Central memory CD4-positive, alpha-beta T cell (primary cell): ENCODE measurements around the gene MRC1.
"Not testable (repeated sequence)": the region's sequence is repeated elsewhere in the genome, so short reads cannot be mapped to it uniquely, and the experiment has no call there.

Experiments used
- DNase-seq: peaks from one replicate; pipeline ENCODE4 v3.0.0; 2022

MRC1 gene

DNA sequence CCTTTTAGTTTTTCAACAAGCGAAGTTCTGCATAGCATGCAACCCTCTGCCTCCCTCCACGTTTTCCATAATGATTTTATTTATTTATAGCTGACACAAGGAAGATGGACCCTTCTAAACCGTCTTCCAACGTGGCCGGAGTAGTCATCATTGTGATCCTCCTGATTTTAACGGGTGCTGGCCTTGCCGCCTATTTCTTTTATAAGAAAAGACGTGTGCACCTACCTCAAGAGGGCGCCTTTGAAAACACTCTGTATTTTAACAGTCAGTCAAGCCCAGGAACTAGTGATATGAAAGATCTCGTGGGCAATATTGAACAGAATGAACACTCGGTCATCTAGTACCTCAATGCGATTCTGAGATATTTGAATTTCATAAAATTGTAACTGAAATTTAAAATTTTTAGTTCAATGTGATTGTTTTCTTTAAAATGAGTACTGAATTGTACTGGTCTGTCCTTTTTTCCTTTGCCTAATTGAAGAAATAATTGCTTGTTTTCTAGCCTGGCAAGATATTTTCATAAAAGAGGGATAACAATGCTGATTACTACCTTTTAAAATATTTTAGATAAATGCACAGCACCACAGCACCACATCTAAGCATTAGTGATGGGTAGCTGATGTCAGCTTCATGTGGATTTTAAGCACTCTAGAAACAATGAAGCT lies 101.1 kb downstream of the MRC1 start:
- no peak for DNase-seq

- no peak for DNase-seq
Measured at GRCh38 chr10:17912754-17913153, 103.6 kb downstream of the MRC1 start.

DNA sequence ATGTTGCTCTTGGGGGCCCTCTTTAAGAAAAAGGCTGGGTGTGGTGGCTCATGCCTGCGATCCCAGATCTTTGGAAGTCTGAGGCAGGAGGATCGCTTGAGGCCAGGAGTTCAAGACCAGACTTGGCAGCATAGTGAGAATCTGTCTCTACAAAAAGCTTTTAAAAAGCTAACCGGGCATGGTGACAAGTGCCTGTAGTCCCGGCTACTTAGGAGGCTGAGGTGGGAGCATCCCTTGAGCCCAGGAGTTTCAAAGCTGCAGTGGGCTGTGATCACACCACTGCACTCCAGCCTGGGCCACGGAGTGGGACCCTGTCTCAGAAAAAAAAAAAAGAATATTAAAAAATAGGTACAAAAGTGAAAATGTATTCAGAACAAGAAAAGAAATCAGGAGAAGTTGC lies 104.5 kb downstream of the MRC1 start:
- DNase-seq: no peak

- no peak for DNase-seq
Measured at GRCh38 chr10:17914169-17915045, 105.3 kb downstream of the MRC1 start.

DNA sequence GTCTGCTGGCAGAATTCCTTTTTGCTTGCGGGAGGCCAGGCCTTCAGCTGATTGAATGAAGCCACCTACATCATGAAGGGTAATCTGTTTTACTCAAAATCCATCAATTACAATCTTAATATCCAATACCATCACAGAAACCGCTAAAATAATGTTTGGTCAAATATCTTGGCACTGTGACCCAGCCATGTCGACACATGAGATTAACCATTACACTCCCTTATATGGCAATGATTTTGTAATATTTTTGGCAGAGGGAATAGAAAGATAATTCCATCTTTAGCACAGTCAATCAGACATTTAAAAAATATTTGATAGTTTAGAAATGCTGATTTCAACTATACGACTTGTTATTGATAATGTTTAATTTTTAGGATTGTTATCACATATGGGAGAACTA lies 106.0 kb downstream of the MRC1 start:
- no peak for DNase-seq

DNA sequence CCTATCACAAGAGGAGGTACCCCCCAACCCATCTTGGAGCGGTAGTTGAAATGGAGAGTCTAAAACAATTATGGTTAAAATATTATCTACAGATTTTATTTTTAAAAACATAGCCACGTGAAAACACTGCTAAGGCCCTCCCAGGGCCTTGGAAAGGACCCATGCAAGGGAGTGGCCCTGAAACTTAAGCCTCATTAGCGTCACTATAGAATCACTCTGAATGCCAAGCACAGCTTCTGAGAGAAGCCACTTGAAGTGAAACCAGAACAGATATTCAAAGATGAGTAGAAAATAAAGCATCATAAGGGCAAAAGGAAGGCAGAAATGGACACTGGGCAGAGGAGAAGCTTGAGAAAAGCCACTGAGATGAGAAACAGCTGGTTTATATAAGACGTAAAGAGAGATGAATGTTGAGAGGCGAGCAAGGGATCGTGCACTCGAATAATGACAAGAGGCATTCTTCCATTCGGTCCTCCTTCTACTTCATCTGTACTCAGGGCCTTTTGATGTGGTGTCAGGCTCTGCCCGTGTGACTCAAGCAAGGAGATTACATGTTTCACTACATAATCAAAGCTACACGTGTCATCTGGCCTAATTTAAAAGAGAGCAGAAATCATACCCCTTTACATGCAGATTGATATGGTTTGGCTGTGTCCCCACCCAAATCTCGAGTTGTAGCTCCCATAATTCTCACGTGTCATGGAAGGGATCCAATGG lies 109.2 kb downstream of the MRC1 start:
- DNase-seq: no peak

GRCh38 chr10:17921378-17921777 lies 112.2 kb downstream of the MRC1 start:
- no peak for DNase-seq

- no peak for DNase-seq
Measured at GRCh38 chr10:17923728-17924127, 114.6 kb downstream of the MRC1 start.

DNA sequence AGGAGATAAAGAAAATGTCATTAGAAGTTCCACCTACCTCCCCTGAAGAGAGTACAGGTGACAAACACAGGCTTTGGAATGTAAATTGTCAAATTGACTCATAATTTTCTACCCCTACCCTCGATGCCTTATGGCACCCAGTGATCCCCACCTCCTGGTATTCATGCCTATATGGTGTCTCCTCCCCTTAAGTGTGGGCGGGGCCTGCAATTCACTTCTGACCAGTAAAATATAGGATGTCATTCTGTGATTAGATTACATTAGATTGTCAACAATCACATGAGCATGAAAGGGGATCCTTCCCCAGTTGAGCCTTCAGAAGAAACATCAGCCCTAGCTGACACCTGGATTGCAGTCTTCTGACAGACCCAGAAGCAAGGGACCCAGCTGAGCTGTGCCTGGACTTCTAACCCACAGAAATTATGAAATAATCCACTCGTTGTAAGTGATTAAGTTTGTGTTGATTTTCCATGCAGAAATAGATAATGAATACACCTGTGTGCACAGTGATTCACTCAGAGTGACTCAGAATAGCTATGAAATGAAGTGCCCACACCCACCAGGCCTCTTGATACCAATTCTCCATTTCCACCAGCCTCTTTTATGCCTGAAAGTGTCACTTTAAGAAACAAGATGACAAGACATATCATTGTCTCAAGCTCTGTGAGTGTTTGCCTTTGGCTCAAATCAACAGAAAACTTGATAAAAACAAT lies 134.0 kb downstream of the MRC1 start:
- DNase-seq: no peak

- not testable (repeated sequence) for DNase-seq
Measured at GRCh38 chr10:17950269-17950668, 141.1 kb downstream of the MRC1 start.

DNA sequence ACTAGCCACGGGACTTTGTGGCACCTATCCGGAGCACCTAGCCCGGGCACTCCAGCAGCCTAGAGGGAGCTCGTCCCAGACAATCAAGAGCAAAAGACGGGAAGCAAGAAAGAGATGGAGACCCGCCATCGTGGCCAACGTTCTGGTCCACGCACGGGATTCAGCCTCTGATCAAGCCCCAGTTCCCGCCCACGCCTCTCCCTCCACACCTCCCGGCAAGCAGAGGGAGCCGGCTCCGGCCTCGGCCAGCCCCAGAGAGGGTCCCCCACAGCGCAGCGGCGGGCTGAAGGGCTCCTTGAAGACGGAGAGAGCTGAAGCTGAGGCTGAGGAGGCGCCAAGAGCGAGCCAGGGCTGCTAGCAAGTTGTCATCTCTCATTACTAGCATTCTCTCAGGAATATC lies 141.6 kb downstream of the MRC1 start:
- DNase-seq: no peak

- no peak for DNase-seq
Measured at GRCh38 chr10:17951868-17952371, 142.8 kb downstream of the MRC1 start, which contains the start of gene SLC39A12. TSS of gene SLC39A12 (plus strand) at chr10:17951918. CDS start at chr10:17953277, 1,359 bp downstream.

GRCh38 chr10:17954372-17954771 lies 145.2 kb downstream of the MRC1 start:
- DNase-seq: not testable (repeated sequence)

- no peak for DNase-seq
Measured at GRCh38 chr10:17954861-17955260, 145.7 kb downstream of the MRC1 start.

DNA sequence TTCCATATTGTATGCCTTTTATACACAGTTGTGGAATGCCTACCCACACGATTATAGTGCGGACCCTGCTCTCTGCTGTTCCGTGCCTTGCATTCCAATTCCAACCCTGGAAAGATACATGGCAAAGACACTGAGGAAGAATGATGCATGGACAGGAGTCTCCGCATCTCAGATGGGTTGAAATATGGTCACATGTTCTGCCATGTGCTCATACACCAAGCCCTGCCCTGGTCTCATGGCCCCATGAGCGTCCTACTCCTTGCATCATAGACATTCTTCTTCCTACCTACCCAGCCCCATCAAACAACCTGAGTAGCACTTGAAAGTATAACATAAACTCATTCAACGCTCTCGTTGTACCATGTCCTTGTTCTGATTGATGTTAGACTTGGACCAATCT lies 148.9 kb downstream of the MRC1 start:
- DNase-seq: no peak

- DNase-seq: no peak
Measured at GRCh38 chr10:17959870-17960269, 150.7 kb downstream of the MRC1 start.
